Mesenchymal stem cell (in vitro differentiated cells and primary cell): ENCODE measurements around the gene POLR1H. TPM values are rescaled to one million over a fixed set of nuclear protein-coding genes. Genes with fewer than 3 reads are reported as not detected.

Experiments used
- DNase-seq: peaks from one replicate; pipeline ENCODE4 v3.0.0-alpha.2; 2013
- H2AFZ ChIP-seq: one replicate; pipeline ENCODE4 v1.6.1; 2013; ENCODE audit warnings: low read depth, mild to moderate bottlenecking, control low read depth, inconsistent platforms, low read length, moderate library complexity
- H2AK5ac ChIP-seq: 2 replicates; pipeline ENCODE4 v1.6.1; 2013; ENCODE audit warnings: low read length, moderate library complexity, mild to moderate bottlenecking, inconsistent platforms; ENCODE audit not compliant: severe bottlenecking
- H2BK120ac ChIP-seq: one replicate; pipeline ENCODE4 v1.6.1; 2013; ENCODE audit warnings: low read depth, mild to moderate bottlenecking, inconsistent platforms, low read length, moderate library complexity
- H2BK12ac ChIP-seq, 2 experiments: one replicate each; pipeline ENCODE4 v1.6.1; 2013; ENCODE audit warnings: inconsistent platforms in 2 of 2, low read length in 2 of 2, mild to moderate bottlenecking in 2 of 2, moderate library complexity in 2 of 2, control low read depth in 1 of 2
- H2BK15ac ChIP-seq: one replicate; pipeline ENCODE4 v1.6.1; 2013; ENCODE audit warnings: mild to moderate bottlenecking, low read depth, inconsistent platforms; ENCODE audit not compliant: poor library complexity, severe bottlenecking
- H2BK5ac ChIP-seq: 2 replicates; pipeline ENCODE4 v1.6.1; 2013; ENCODE audit warnings: low read depth, mild to moderate bottlenecking, low read length, control low read depth, inconsistent platforms; ENCODE audit not compliant: poor library complexity, severe bottlenecking
- H3K14ac ChIP-seq, 2 experiments: one replicate each; pipeline ENCODE4 v1.6.1; 2013; ENCODE audit warnings: inconsistent platforms in 2 of 2, low read length in 2 of 2, control low read depth in 1 of 2, mild to moderate bottlenecking in 1 of 2, moderate library complexity in 1 of 2
- H3K18ac ChIP-seq, 2 experiments: one replicate each; pipeline ENCODE4 v1.6.1; 2013; ENCODE audit warnings: inconsistent platforms in 2 of 2, low read length in 2 of 2, control low read depth in 1 of 2, low read depth in 1 of 2, mild to moderate bottlenecking in 1 of 2
- H3K23ac ChIP-seq, 2 experiments: one replicate each; pipeline ENCODE4 v1.6.1; 2013; ENCODE audit warnings: inconsistent platforms in 2 of 2, low read length in 2 of 2, mild to moderate bottlenecking in 2 of 2, moderate library complexity in 2 of 2, control low read depth in 1 of 2
- H3K27ac ChIP-seq: 2 replicates; pipeline ENCODE4 v1.5.1; 2013; ENCODE audit warnings: mild to moderate bottlenecking, moderate library complexity, low read length, control low read depth, inconsistent platforms; ENCODE audit not compliant: poor library complexity, severe bottlenecking
- H3K27me3 ChIP-seq, 2 experiments: 2 replicates each; pipeline versions ENCODE4 v1.6.1 to v1.7.0; 2013; ENCODE audit warnings: low read length in 2 of 2, mild to moderate bottlenecking in 2 of 2, moderate library complexity in 2 of 2, control low read depth in 1 of 2, inconsistent platforms in 1 of 2; ENCODE audit not compliant: control insufficient read depth in 1 of 2, insufficient read depth in 1 of 2
- H3K36me3 ChIP-seq, 2 experiments: 2 replicates each; pipeline versions ENCODE4 v1.6.1 to v1.7.0; 2013; ENCODE audit warnings: low read length in 2 of 2, control low read depth in 1 of 2, inconsistent platforms in 1 of 2, low read depth in 1 of 2, mild to moderate bottlenecking in 1 of 2; ENCODE audit not compliant: insufficient read depth in 2 of 2, control insufficient read depth in 1 of 2
- H3K4ac ChIP-seq, 2 experiments: one replicate each; pipeline ENCODE4 v1.6.1; 2013; ENCODE audit warnings: inconsistent platforms in 2 of 2, low read length in 2 of 2, mild to moderate bottlenecking in 2 of 2, moderate library complexity in 2 of 2, control low read depth in 1 of 2, low read depth in 1 of 2
- H3K4me1 ChIP-seq: 2 replicates; pipeline ENCODE4 v1.6.1; 2013; ENCODE audit warnings: low read depth, low read length, control low read depth; ENCODE audit not compliant: control insufficient read depth, insufficient read depth
- H3K4me2 ChIP-seq: 2 replicates; pipeline ENCODE4 v1.6.1; 2013; ENCODE audit warnings: low read length, mild to moderate bottlenecking, inconsistent platforms; ENCODE audit not compliant: poor library complexity, severe bottlenecking
- H3K4me3 ChIP-seq, 2 experiments: 2 replicates each; pipeline versions ENCODE4 v1.5.1 to v1.7.0; 2013; ENCODE audit warnings: low read length in 2 of 2, mild to moderate bottlenecking in 2 of 2, control low read depth in 1 of 2, low read depth in 1 of 2; ENCODE audit not compliant: insufficient read depth in 1 of 2
- H3K79me1 ChIP-seq: replicated peaks from 2 replicates; pipeline ENCODE4 v1.6.1; 2013; ENCODE audit warnings: mild to moderate bottlenecking, control low read depth, low read length, inconsistent platforms; ENCODE audit not compliant: poor library complexity, severe bottlenecking
- H3K9ac ChIP-seq: 2 replicates; pipeline ENCODE4 v1.7.0; 2013; ENCODE audit warnings: mild to moderate bottlenecking, low read length, moderate library complexity
- H3K9me3 ChIP-seq: 2 replicates; pipeline ENCODE4 v1.7.0; 2013; ENCODE audit warnings: mild to moderate bottlenecking, low read length; ENCODE audit not compliant: control insufficient read depth
- H4K8ac ChIP-seq: one replicate; pipeline ENCODE4 v1.6.1; 2013; ENCODE audit warnings: inconsistent platforms, mild to moderate bottlenecking, low read length, moderate library complexity
- H4K91ac ChIP-seq: one replicate; pipeline ENCODE4 v1.6.1; 2013; ENCODE audit warnings: mild to moderate bottlenecking, low read length, inconsistent platforms
- whole genome bisulfite sequencing: methylation state at CpG from one replicate; pipeline ENCODE4 v1.1.7; 2013; ENCODE audit warnings: mixed read lengths; 5-methylcytosine and 5-hydroxymethylcytosine counted together
- polyA plus RNA-seq, 2 experiments: library from polyadenylated mRNA; stranded (reverse); fragments of 200-250 nt; gene quantifications; one replicate each; pipeline ENCODE4 v1.2.3, GENCODE V29; 2013

Gene POLR1H, protein sequence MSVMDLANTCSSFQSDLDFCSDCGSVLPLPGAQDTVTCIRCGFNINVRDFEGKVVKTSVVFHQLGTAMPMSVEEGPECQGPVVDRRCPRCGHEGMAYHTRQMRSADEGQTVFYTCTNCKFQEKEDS
- 31.6 TPM for polyA plus RNA-seq (2013, experiment 1 of 2)
- 33.7 TPM for polyA plus RNA-seq (2013, experiment 2 of 2)

DNA sequence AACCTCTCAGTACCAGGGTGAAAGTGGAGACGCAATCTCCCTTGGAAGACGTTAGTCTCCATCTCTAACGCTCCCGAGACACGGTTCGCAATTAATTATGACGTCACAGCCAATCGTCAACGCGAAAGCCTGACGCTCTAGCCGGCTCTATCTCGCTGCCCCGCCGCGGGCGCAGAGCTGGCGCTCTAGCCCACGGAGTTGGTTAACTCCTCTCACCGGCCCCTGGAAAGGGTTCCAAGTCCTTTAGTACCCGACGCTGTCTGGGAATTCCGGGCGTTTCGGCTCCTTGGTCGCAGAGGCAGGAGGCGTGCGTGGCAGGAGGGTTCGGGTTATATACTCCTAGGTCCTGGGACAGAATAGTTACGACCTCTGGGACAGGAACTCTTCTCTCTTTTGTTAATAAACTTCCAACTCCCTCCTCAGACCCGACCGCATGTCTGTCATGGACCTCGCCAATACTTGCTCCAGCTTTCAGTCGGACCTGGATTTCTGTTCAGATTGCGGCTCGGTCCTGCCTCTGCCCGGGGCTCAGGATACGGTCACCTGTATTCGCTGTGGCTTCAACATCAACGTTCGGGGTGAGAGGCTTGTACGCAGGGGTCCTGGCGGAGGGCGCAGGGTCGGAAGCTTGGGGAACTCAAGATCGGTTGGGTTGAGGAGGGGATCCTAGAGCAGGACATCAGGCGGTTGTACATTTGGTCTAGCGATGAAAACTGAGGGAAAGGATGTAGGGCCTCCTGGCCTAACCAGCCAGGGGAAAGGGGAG lies at the start of gene POLR1H:
TSS of gene POLR1H (plus strand) at position 174 of the 766 bp plus-strand sequence. CDS start at position 434, 260 bp downstream.
- H2AFZ ChIP-seq, result peak within 1 kb of the TSS; percentile 83
- peak within 1 kb of the TSS; percentile 26 to 79 for H3K18ac ChIP-seq

DNA sequence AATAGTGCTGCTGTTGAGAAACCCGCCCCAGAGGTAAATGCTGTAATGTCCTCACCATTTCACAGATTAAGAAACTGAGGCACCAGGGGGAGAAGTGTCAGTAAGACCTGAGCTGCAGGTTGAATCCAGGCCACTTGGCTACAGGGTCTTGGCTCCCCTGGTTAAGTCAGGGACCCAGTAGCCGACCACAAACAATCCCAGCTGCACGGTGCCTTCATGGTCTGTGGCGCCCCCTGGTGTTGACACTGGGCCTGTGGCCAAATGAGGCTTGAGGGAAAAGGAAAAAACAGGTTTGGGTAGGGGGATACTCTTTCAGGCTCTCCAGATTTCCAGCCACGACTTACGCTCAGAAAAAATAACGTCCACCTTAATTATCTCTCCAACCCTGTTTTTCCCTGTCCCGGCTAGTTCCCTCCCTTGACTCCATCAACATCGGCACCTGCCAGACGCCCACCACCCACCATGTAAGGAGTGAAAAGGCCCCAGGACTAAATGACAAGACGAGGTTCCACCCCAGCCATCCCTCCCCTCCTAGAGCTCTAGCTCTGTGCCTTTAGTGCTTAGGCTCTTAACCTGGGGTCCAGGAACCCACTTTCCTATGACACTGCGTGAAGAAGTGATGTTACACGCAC lies 47.7 kb upstream of the POLR1H start:
- Histone ChIP-seq H2BK12ac (no peak overlapping the region), H3K18ac (no peak overlapping the region), H2AFZ (no peak overlapping the region), H3K79me1 (no peaks in the 10 kb centered on the region), H3K27ac (no peak overlapping the region), H2AK5ac (no peak overlapping the region), H4K91ac (no peak overlapping the region), H3K9me3 (no peaks in the 10 kb centered on the region), H2BK15ac (no peak overlapping the region), H3K9ac (no peak overlapping the region), H3K4me2 (no peak overlapping the region), H3K36me3 (no peaks in the 10 kb centered on the region), H3K4ac (no peak overlapping the region), H3K27me3 (peaks cover 9 to 13% of the 10 kb centered on the region in 2 experiments), H3K4me3 (no peak overlapping the region), H4K8ac (no peak overlapping the region), H3K23ac (no peak overlapping the region), H2BK120ac (no peak overlapping the region), H2BK5ac (no peak overlapping the region), H3K4me1 (no peaks in the 10 kb centered on the region), H3K14ac (no peak overlapping the region)
- WGBS, result 53% methylated on average over 13 of the region's 13 CpGs
- DNase-seq, result peak; percentile 22

More for the DNA sequence above, at the start of gene POLR1H:
- Histone ChIP-seq H3K9ac (peak within 1 kb of the TSS; percentile 96), H4K8ac (peak within 1 kb of the TSS; percentile 94), H3K27ac (peak within 1 kb of the TSS; percentile 72), H3K4me2 (peak within 1 kb of the TSS; percentile 68), H2BK12ac (peak within 1 kb of the TSS in 1 of 2 experiments; percentile 15), H3K27me3 (no peaks in the 10 kb centered on the region), H3K79me1 (peaks cover 6% of the 10 kb centered on the region), H3K14ac (peak within 1 kb of the TSS in 1 of 2 experiments; percentile 3), H3K4me3 (peak within 1 kb of the TSS; percentile 68 to 92), H3K4me1 (peaks cover 5% of the 10 kb centered on the region), H2AK5ac (peak within 1 kb of the TSS; percentile 6), H3K23ac (peak within 1 kb of the TSS in 1 of 2 experiments; percentile 57), H3K9me3 (no peaks in the 10 kb centered on the region), H3K36me3 (peaks cover 0 to 38% of the 10 kb centered on the region in 2 experiments), H2BK120ac (no peak within 1 kb of the TSS), H2BK5ac (no peak within 1 kb of the TSS), H3K4ac (peak within 1 kb of the TSS; percentile 21 to 80), H2BK15ac (no peak within 1 kb of the TSS), H4K91ac (no peak within 1 kb of the TSS)
- WGBS, result under 1% methylated on average over 43 of the region's 48 CpGs
- peak; percentile 97 for DNase-seq

DNA sequence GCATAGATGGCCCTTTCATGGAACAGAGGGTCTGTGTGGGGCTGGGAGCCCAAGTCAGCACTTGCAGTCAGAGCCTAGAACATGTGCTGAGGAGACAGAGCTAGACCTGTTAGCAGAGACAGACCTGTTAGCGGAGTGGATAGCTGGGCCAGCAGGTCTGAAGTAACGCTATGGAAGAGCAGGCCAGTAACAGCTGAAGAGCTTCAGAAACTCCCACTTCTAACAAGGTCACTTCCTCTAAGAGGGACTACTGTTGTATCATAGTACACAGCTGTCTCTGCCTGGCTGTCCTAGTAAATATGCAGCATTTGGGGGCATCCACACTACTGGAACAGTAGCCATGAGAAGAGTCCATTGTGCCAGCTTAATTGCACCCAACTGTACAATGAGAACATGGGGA lies 41.2 kb upstream of the POLR1H start:
- 100% methylated on average over 1 of the region's 2 CpGs for WGBS
- Histone ChIP-seq H4K8ac (no peak overlapping the region), H3K18ac (no peak overlapping the region), H3K4me2 (no peak overlapping the region), H3K23ac (no peak overlapping the region), H3K36me3 (peaks cover 0 to 10% of the 10 kb centered on the region in 2 experiments), H3K14ac (no peak overlapping the region), H2AFZ (no peak overlapping the region), H3K79me1 (no peaks in the 10 kb centered on the region), H3K4me1 (no peaks in the 10 kb centered on the region), H2BK120ac (no peak overlapping the region), H2AK5ac (no peak overlapping the region), H2BK5ac (no peak overlapping the region), H2BK12ac (no peak overlapping the region), H3K27me3 (no peaks in the 10 kb centered on the region), H4K91ac (no peak overlapping the region), H3K4ac (no peak overlapping the region), H2BK15ac (no peak overlapping the region), H3K27ac (no peak overlapping the region), H3K9ac (no peak overlapping the region), H3K9me3 (no peaks in the 10 kb centered on the region), H3K4me3 (no peak overlapping the region)
- no peak for DNase-seq

DNA sequence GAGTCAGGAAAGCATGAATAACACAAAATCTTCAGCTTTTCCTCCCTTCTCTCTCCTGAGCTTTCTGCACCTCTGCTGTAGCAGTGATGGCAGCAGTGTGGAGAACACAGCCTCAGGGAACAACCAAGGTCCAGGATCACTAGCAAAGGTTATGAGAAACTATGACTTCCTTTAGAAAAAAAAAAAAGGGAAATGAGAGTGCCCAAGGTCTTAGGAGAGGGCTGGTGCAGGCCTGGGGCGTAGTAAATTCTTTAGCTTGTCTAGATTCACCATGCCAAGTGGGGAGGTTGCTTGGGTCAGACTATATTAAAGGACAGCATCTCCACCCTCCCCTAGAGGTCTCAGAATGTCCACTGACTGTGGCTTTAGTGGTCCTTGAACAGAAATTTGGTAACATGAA lies 40.4 kb upstream of the POLR1H start:
- no peak overlapping the region for H3K4me3 ChIP-seq
- H4K8ac ChIP-seq, result no peak overlapping the region
- no peaks in the 10 kb centered on the region for H3K79me1 ChIP-seq
- no peak overlapping the region for H3K18ac ChIP-seq
- no peak overlapping the region for H3K14ac ChIP-seq
- H3K9me3 ChIP-seq, result no peaks in the 10 kb centered on the region
- no peak overlapping the region for H4K91ac ChIP-seq
- H3K4me1 ChIP-seq, result no peaks in the 10 kb centered on the region
- no peak overlapping the region for H3K27ac ChIP-seq
- no peak for DNase-seq
- H3K4ac ChIP-seq, result no peak overlapping the region
- H2BK12ac ChIP-seq, result no peak overlapping the region
- H2BK15ac ChIP-seq, result no peak overlapping the region
- no peak overlapping the region for H3K4me2 ChIP-seq
- WGBS, result 43% methylated on average over 1 of the region's 1 CpG
- no peak overlapping the region for H2BK5ac ChIP-seq
- no peak overlapping the region for H2BK120ac ChIP-seq
- H3K9ac ChIP-seq, result no peak overlapping the region
- H3K36me3 ChIP-seq, result peaks cover 0 to 10% of the 10 kb centered on the region in 2 experiments
- H3K23ac ChIP-seq, result no peak overlapping the region
- no peak overlapping the region for H2AFZ ChIP-seq
- H2AK5ac ChIP-seq, result no peak overlapping the region
- H3K27me3 ChIP-seq, result no peaks in the 10 kb centered on the region
